Ishikawa (cell line): ENCODE measurements around the gene KCNMB2.

Experiments
- CREB1 ChIP-seq: IDR thresholded peaks from 2 replicates; pipeline ENCODE4 v1.6.1; 2012; ENCODE audit warnings: low read depth
- MAX ChIP-seq: IDR thresholded peaks from 2 replicates; pipeline ENCODE4 v1.6.1; 2012

- TF ChIP-seq MAX = no peak
- no peak for TF ChIP-seq CREB1
Observed at GRCh38 chr3:178561239-178561638, 25.0 kb downstream of the KCNMB2 start.
